ENCODE results near the gene RCBTB2. TPM values are rescaled to one million over a fixed set of nuclear protein-coding genes. Genes with fewer than 3 reads are reported as not detected.

The RCBTB2 gene
- total RNA-seq, 2 donors from 2014 or later = 3.1 to 7.3 TPM

DNA sequence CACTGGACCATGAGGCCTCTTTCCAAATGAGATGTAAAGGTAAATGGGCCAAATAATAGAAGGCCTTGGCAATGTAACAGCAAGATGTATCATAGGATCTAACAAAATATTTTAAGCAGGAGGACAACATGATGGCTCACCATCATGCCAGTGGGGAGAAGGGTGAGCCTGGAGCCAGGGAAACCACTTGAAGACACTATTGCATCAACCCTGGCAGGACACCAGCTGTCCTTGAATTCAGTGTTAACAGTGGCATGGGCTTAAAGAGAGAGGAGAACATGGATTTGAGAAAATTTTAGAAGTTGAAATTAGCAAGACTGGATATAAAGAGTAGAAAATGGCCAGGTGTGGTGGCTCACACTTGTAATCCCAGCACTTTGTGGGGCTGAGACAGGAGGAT, 6.7 kb upstream of the RCBTB2 start:
- Mint-ChIP-seq H3K27me3 (ENCODE audit: insufficient read depth) (peaks cover 75% of the 10 kb centered on the region), H3K27ac (no peak overlapping the region), H3K4me1 (peaks cover 21% of the 10 kb centered on the region), H3K36me3 (ENCODE audit: low read depth) (no peaks in the 10 kb centered on the region), H3K9me3 (no peaks in the 10 kb centered on the region), H3K4me3 (no peak overlapping the region)
- Histone ChIP-seq H3K4me3 (ENCODE audit: low read length) (no peak overlapping the region), H3K27ac (ENCODE audit: low read depth, low read length) (no peak overlapping the region), H3K4me1 (ENCODE audit: control insufficient read depth, insufficient read depth, low read length) (no peaks in the 10 kb centered on the region), H3K9ac (ENCODE audit: extremely low read depth, low read length, poor library complexity, severe bottlenecking) (no peak overlapping the region), H3K9me3 (ENCODE audit: control insufficient read depth, low read length) (peaks cover 13% of the 10 kb centered on the region), H3K27me3 (ENCODE audit: control insufficient read depth, insufficient read depth, low read length, poor library complexity, severe bottlenecking) (peaks cover 70% of the 10 kb centered on the region), H3K36me3 (ENCODE audit: control insufficient read depth, insufficient read depth, low read length) (no peaks in the 10 kb centered on the region)
- no peak for DNase-seq
- TF ChIP-seq, protein P1, sequence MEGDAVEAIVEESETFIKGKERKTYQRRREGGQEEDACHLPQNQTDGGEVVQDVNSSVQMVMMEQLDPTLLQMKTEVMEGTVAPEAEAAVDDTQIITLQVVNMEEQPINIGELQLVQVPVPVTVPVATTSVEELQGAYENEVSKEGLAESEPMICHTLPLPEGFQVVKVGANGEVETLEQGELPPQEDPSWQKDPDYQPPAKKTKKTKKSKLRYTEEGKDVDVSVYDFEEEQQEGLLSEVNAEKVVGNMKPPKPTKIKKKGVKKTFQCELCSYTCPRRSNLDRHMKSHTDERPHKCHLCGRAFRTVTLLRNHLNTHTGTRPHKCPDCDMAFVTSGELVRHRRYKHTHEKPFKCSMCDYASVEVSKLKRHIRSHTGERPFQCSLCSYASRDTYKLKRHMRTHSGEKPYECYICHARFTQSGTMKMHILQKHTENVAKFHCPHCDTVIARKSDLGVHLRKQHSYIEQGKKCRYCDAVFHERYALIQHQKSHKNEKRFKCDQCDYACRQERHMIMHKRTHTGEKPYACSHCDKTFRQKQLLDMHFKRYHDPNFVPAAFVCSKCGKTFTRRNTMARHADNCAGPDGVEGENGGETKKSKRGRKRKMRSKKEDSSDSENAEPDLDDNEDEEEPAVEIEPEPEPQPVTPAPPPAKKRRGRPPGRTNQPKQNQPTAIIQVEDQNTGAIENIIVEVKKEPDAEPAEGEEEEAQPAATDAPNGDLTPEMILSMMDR (conservative IDR thresholded peaks at IDR 0.05) = no peak

DNA sequence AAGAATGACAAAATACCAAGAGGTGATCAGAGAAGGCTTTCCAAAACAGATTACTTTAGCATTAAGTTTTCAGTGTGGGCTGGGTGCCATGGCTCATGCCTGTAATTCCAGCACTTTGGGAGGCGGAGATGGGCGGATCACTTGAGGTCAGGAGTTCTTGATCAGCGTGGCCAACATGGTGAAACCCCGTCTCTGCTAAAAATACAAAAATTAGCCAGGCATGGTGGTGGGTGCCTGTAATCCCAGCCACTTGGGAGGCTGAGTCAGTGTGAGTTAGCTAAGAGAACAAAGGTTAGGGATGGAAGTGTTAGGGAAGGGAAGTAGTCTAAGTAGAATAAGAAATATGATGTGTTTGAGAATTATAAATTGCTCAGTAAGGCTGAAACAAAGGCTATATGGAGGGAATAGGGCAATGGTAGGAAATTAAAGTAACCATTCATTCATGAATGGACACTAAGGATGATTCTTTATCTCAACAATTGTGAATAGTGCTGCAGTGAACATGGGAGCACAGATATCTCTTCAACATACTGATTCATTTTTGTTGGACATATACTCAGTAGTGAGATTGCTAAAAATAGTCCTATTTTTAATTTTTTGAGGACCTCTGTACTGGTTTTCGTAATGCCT, 3.9 kb upstream of the RCBTB2 start:
- H3K4me3 ChIP-seq (ENCODE audit: low read length) = no peak overlapping the region
- Mint-ChIP-seq H3K27ac (no peak overlapping the region), H3K4me1 (peaks cover 24% of the 10 kb centered on the region), H3K27me3 (ENCODE audit: insufficient read depth) (peaks cover 58% of the 10 kb centered on the region), H3K9me3 (no peaks in the 10 kb centered on the region), H3K4me3 (no peak overlapping the region), H3K36me3 (ENCODE audit: low read depth) (no peaks in the 10 kb centered on the region)
- TF ChIP-seq, protein P1 (conservative IDR thresholded peaks at IDR 0.05) = no peak
- H3K27ac ChIP-seq (ENCODE audit: low read depth, low read length) = no peak overlapping the region
- H3K27me3 ChIP-seq (ENCODE audit: control insufficient read depth, insufficient read depth, low read length, poor library complexity, severe bottlenecking) = peaks cover 59% of the 10 kb centered on the region
- 97 to 100% methylated on average over 2 to 5 of the region's 5 CpGs for WGBS, 2 experiments (ENCODE audit: insufficient coverage in 1 of 2, insufficient read length in 1 of 2)
- H3K9ac ChIP-seq (ENCODE audit: extremely low read depth, low read length, poor library complexity, severe bottlenecking) = no peak overlapping the region
- DNase-seq = no peak
- no peaks in the 10 kb centered on the region for H3K36me3 ChIP-seq (ENCODE audit: control insufficient read depth, insufficient read depth, low read length)
- H3K9me3 ChIP-seq (ENCODE audit: control insufficient read depth, low read length) = peaks cover 13% of the 10 kb centered on the region
- peaks cover 6% of the 10 kb centered on the region for H3K4me1 ChIP-seq (ENCODE audit: control insufficient read depth, insufficient read depth, low read length)

DNA sequence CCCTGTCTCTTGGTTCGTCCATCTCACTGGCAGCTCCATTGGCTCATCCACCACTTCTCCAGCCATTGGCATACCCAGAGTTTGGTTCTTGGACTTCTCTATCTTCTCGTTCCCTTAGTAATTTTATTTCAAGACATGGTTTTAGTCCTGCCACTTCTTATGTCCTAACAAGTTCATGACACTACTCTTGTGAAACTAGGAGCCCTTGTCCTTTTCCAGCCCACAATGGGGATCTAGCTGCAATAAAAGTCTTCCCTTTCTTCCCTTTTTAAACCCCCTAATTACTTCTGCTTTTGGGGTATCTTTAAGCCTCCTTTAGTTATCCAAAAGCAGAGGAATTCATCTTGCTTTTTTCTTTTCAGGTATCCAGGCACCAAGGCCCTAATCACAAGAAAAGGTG, 2.9 kb upstream of the RCBTB2 start:
- WGBS, 2 experiments (ENCODE audit: insufficient coverage in 1 of 2, insufficient read length in 1 of 2) = 90% methylated on average over 2 of the region's 2 CpGs

More for the DNA sequence above, 2.9 kb upstream of the RCBTB2 start:
- H3K4me1 Mint-ChIP-seq = peaks cover 29% of the 10 kb centered on the region
- H3K9me3 ChIP-seq (ENCODE audit: control insufficient read depth, low read length) = peaks cover 13% of the 10 kb centered on the region
- no peak overlapping the region for H3K27ac Mint-ChIP-seq
- H3K36me3 Mint-ChIP-seq (ENCODE audit: low read depth) = no peaks in the 10 kb centered on the region
- TF ChIP-seq, protein P1 (conservative IDR thresholded peaks at IDR 0.05) = no peak
- H3K36me3 ChIP-seq (ENCODE audit: control insufficient read depth, insufficient read depth, low read length) = no peaks in the 10 kb centered on the region
- peaks cover 6% of the 10 kb centered on the region for H3K4me1 ChIP-seq (ENCODE audit: control insufficient read depth, insufficient read depth, low read length)
- peaks cover 62% of the 10 kb centered on the region for H3K27me3 Mint-ChIP-seq (ENCODE audit: insufficient read depth)
- H3K4me3 ChIP-seq (ENCODE audit: low read length) = no peak overlapping the region
- no peak overlapping the region for H3K4me3 Mint-ChIP-seq
- no peak overlapping the region for H3K9ac ChIP-seq (ENCODE audit: extremely low read depth, low read length, poor library complexity, severe bottlenecking)
- no peaks in the 10 kb centered on the region for H3K9me3 Mint-ChIP-seq
- DNase-seq = no peak
- H3K27ac ChIP-seq (ENCODE audit: low read depth, low read length) = no peak overlapping the region
- H3K27me3 ChIP-seq (ENCODE audit: control insufficient read depth, insufficient read depth, low read length, poor library complexity, severe bottlenecking) = peaks cover 58% of the 10 kb centered on the region

Data from endodermal cell (in vitro differentiated cells).